ENCODE measurements around the gene ROMO1.
"Not testable (repeated sequence)": the region's sequence is repeated elsewhere in the genome, so short reads cannot be mapped to it uniquely, and the experiment has no call there.

DNA sequence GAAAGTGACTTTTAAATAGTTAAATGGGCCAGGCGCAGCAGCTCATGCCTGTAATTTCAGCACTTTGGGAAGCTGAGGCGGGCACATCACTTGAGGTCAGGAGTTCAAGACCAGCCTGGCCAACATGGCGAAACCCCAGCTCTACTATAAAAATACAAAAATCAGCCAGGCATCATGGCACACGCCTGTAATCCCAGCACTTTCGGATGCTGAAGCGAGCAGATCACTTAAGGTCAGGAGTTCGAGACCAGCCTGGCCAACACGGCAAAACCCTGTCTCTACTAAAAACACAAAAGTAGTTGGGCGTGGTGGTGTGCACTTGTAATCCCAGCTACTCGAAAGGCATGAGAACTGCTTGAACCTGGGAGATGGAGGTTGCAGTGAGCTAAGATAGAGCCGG is 6.7 kb downstream of the ROMO1 start:
- TF ChIP-seq, protein P1, sequence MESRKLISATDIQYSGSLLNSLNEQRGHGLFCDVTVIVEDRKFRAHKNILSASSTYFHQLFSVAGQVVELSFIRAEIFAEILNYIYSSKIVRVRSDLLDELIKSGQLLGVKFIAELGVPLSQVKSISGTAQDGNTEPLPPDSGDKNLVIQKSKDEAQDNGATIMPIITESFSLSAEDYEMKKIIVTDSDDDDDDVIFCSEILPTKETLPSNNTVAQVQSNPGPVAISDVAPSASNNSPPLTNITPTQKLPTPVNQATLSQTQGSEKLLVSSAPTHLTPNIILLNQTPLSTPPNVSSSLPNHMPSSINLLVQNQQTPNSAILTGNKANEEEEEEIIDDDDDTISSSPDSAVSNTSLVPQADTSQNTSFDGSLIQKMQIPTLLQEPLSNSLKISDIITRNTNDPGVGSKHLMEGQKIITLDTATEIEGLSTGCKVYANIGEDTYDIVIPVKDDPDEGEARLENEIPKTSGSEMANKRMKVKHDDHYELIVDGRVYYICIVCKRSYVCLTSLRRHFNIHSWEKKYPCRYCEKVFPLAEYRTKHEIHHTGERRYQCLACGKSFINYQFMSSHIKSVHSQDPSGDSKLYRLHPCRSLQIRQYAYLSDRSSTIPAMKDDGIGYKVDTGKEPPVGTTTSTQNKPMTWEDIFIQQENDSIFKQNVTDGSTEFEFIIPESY (IDR thresholded peaks at IDR 0.05) = not testable (repeated sequence)
- TF ChIP-seq RB1 (IDR thresholded peaks at IDR 0.05; ENCODE audit: borderline replicate concordance); NR2C2 (IDR thresholded peaks at IDR 0.05; ENCODE audit: borderline replicate concordance, control insufficient read depth, insufficient read length, low read depth); HCFC1 (IDR thresholded peaks at IDR 0.05; ENCODE audit: low read length); SIX5 (IDR thresholded peaks at IDR 0.05; ENCODE audit: low read depth, low read length, severe bottlenecking); POLR2A (IDR thresholded peaks at IDR 0.05; ENCODE audit: low read depth, low read length); SREBF2 (IDR thresholded peaks at IDR 0.05; ENCODE audit: low read length); HDAC2 (IDR thresholded peaks at IDR 0.05); CREB1 (IDR thresholded peaks at IDR 0.05; ENCODE audit: low read depth): not testable (repeated sequence)
- TF ChIP-seq, protein P2, sequence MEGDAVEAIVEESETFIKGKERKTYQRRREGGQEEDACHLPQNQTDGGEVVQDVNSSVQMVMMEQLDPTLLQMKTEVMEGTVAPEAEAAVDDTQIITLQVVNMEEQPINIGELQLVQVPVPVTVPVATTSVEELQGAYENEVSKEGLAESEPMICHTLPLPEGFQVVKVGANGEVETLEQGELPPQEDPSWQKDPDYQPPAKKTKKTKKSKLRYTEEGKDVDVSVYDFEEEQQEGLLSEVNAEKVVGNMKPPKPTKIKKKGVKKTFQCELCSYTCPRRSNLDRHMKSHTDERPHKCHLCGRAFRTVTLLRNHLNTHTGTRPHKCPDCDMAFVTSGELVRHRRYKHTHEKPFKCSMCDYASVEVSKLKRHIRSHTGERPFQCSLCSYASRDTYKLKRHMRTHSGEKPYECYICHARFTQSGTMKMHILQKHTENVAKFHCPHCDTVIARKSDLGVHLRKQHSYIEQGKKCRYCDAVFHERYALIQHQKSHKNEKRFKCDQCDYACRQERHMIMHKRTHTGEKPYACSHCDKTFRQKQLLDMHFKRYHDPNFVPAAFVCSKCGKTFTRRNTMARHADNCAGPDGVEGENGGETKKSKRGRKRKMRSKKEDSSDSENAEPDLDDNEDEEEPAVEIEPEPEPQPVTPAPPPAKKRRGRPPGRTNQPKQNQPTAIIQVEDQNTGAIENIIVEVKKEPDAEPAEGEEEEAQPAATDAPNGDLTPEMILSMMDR (IDR thresholded peaks at IDR 0.05 in 2 of 3, conservative IDR thresholded peaks at IDR 0.05 in 1 of 3; ENCODE audit: control insufficient read depth in 2 of 3, extremely low read depth in 1 of 3, insufficient read depth in 1 of 3, low read depth in 3 of 3, low read length in 3 of 3) = not testable (repeated sequence)
- TF ChIP-seq, protein P3, sequence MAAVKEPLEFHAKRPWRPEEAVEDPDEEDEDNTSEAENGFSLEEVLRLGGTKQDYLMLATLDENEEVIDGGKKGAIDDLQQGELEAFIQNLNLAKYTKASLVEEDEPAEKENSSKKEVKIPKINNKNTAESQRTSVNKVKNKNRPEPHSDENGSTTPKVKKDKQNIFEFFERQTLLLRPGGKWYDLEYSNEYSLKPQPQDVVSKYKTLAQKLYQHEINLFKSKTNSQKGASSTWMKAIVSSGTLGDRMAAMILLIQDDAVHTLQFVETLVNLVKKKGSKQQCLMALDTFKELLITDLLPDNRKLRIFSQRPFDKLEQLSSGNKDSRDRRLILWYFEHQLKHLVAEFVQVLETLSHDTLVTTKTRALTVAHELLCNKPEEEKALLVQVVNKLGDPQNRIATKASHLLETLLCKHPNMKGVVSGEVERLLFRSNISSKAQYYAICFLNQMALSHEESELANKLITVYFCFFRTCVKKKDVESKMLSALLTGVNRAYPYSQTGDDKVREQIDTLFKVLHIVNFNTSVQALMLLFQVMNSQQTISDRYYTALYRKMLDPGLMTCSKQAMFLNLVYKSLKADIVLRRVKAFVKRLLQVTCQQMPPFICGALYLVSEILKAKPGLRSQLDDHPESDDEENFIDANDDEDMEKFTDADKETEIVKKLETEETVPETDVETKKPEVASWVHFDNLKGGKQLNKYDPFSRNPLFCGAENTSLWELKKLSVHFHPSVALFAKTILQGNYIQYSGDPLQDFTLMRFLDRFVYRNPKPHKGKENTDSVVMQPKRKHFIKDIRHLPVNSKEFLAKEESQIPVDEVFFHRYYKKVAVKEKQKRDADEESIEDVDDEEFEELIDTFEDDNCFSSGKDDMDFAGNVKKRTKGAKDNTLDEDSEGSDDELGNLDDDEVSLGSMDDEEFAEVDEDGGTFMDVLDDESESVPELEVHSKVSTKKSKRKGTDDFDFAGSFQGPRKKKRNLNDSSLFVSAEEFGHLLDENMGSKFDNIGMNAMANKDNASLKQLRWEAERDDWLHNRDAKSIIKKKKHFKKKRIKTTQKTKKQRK (IDR thresholded peaks at IDR 0.05; ENCODE audit: low read depth, low read length) = not testable (repeated sequence)

Measured in GM12878 (cell line).